Glutamatergic neuron (in vitro differentiated cells): ENCODE measurements around the gene ZBTB40. TPM values are rescaled to one million over a fixed set of nuclear protein-coding genes. Genes with fewer than 3 reads are reported as not detected.

Source experiments
- DNase-seq: peaks from one replicate; pipeline ENCODE4 v3.0.0; 2022
- H3K27ac Mint-ChIP-seq: one replicate; pipeline ENCODE4 v1.8.0; 2020; ENCODE audit warnings: mild to moderate bottlenecking, mixed read lengths, inconsistent platforms; ENCODE audit not compliant: unreplicated experiment
- H3K27me3 Mint-ChIP-seq: one replicate; pipeline ENCODE4 v1.8.0; 2020; ENCODE audit warnings: mild to moderate bottlenecking, moderate library complexity, mixed read lengths, inconsistent platforms; ENCODE audit not compliant: unreplicated experiment
- H3K36me3 Mint-ChIP-seq: one replicate; pipeline ENCODE4 v1.8.0; 2020; ENCODE audit warnings: mild to moderate bottlenecking, mixed read lengths, inconsistent platforms; ENCODE audit not compliant: unreplicated experiment
- H3K4me1 Mint-ChIP-seq: one replicate; pipeline ENCODE4 v1.8.0; 2020; ENCODE audit warnings: mild to moderate bottlenecking, low read depth, mixed read lengths, inconsistent platforms; ENCODE audit not compliant: unreplicated experiment
- H3K4me3 Mint-ChIP-seq: one replicate; pipeline ENCODE4 v1.8.0; 2020; ENCODE audit warnings: mild to moderate bottlenecking, mixed read lengths, inconsistent platforms; ENCODE audit not compliant: unreplicated experiment
- H3K9me3 Mint-ChIP-seq: one replicate; pipeline ENCODE4 v1.8.0; 2020; ENCODE audit warnings: mild to moderate bottlenecking, moderate library complexity, mixed read lengths, inconsistent platforms; ENCODE audit not compliant: unreplicated experiment
- total RNA-seq: library from RNA; stranded (reverse); fragmentation: NEBNext Ultra II Directional; extraction: Animal tissue kit (Norgen Biotek cat#: 25700); gene quantifications from one replicate; pipeline ENCODE4 v1.2.1, GENCODE V29; 2021; ENCODE audit not compliant: unreplicated experiment
- TF ChIP-seq, protein P1 (sequence below): fragments of 200-600 bp; sonication (generic); IDR thresholded peaks from one replicate; pipeline ENCODE4 v1.5.0; 2021; ENCODE audit not compliant: partially characterized antibody, unreplicated experiment

ZBTB40 gene
- total RNA-seq, 1 donor from 2014 or later: 25.7 TPM

DNA sequence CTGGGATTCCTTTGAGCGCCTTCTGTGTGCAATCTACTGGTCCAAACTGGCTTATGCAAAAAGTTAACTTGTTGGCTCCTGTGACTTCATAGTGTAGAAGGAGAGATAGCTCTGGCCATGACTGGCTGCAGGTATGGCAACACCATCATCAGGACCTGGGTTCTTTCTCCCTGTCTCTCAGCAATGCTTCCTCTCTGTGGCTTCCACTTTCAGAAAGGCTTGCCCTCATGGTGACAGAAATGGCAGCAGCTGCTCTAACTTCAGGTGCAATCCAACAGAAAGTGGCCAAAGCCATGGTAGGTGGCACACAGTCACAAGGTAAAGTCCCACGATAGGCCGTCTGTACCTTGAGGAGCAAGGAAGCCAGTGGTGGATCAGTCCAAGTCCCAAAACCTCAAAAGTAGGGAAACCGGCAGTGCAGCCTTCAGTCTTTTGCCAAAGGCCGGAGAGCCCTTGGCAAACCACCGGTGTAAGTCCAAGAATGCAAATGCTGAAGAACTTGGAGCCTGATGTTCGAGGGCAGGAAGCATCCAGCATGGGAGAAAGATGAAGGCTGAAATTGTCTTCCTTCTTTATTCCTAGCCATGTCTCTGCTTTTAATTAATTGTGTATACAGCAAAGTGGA lies 45.0 kb downstream of the ZBTB40 start:
- H3K36me3 Mint-ChIP-seq: peaks cover 12% of the 10 kb centered on the region
- H3K27me3 Mint-ChIP-seq: no peaks in the 10 kb centered on the region
- TF ChIP-seq, protein P1, sequence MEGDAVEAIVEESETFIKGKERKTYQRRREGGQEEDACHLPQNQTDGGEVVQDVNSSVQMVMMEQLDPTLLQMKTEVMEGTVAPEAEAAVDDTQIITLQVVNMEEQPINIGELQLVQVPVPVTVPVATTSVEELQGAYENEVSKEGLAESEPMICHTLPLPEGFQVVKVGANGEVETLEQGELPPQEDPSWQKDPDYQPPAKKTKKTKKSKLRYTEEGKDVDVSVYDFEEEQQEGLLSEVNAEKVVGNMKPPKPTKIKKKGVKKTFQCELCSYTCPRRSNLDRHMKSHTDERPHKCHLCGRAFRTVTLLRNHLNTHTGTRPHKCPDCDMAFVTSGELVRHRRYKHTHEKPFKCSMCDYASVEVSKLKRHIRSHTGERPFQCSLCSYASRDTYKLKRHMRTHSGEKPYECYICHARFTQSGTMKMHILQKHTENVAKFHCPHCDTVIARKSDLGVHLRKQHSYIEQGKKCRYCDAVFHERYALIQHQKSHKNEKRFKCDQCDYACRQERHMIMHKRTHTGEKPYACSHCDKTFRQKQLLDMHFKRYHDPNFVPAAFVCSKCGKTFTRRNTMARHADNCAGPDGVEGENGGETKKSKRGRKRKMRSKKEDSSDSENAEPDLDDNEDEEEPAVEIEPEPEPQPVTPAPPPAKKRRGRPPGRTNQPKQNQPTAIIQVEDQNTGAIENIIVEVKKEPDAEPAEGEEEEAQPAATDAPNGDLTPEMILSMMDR: no peak
- H3K4me3 Mint-ChIP-seq: no peak overlapping the region
- peaks cover 11% of the 10 kb centered on the region for H3K4me1 Mint-ChIP-seq
- DNase-seq: no peak
- no peaks in the 10 kb centered on the region for H3K9me3 Mint-ChIP-seq
- no peak overlapping the region for H3K27ac Mint-ChIP-seq

DNA sequence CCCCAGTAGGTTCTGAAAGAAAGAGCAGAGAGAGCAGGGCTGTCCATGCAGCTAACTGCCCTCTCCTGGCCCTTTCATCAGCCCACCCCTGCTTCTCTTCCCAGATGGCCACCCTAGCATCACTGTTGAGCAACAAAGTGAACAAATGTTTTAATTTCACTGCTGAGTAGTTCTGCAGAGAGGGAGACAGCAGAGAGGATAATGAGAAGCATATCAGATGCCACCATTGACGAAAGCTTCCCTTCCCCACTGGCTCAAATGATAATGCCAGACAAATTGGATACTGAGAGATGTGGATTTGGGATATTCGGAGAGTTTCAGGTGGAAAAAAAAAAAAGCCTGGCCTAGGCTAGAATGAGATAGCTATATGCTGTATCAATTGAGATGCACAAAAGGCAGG lies 46.8 kb downstream of the ZBTB40 start:
- Mint-ChIP-seq H3K9me3 (no peaks in the 10 kb centered on the region), H3K27me3 (no peaks in the 10 kb centered on the region), H3K27ac (no peak overlapping the region), H3K4me1 (peaks cover 17% of the 10 kb centered on the region), H3K4me3 (no peak overlapping the region), H3K36me3 (peaks cover 9% of the 10 kb centered on the region)
- TF ChIP-seq, protein P1: no peak
- DNase-seq: no peak

DNA sequence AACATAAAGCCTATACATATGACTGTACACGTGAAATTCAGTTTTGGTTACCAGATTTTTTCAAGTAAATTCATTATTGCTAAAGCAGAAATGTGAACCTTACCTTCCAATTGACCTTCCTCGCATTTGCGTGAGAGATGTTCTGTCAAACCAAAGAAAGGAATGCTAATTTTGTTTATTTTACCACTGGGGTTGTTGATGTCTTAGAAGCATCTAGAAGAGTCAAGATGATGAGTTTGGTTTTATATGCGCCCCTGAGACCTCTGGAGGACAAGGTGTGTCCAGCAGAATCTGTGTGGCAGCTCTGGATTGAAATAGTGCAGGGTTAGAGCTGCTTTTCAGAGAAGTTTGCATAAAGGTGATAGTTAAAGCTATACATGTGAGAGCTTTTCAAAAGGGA lies 48.4 kb downstream of the ZBTB40 start:
- Mint-ChIP-seq H3K27me3 (no peaks in the 10 kb centered on the region), H3K4me1 (peaks cover 17% of the 10 kb centered on the region), H3K9me3 (no peaks in the 10 kb centered on the region), H3K36me3 (no peaks in the 10 kb centered on the region), H3K4me3 (no peak overlapping the region), H3K27ac (no peak overlapping the region)
- no peak for DNase-seq
- TF ChIP-seq, protein P1: no peak

DNA sequence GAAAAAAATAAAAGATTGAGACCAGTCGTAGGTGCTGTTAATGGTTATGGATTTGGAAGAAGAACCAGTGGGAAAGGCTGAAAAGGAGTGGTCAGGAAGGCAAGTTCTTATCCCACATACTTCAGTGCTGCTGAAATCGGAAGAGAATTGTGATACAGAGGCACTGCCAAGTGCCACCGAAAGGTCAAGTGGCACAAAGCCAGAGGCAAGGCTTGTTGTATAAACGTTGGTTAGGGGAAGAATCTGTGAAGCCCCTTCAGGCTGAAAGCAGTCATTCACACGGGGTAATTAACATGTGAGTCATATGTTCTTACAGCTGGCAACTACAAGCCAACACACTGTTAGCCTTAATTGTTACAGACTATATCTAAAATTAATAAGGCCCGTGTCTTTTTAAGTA lies 48.8 kb downstream of the ZBTB40 start:
- DNase-seq: no peak
- no peaks in the 10 kb centered on the region for H3K36me3 Mint-ChIP-seq
- H3K27ac Mint-ChIP-seq: no peak overlapping the region
- no peak overlapping the region for H3K4me3 Mint-ChIP-seq
- H3K9me3 Mint-ChIP-seq: no peaks in the 10 kb centered on the region
- TF ChIP-seq, protein P1: no peak
- no peaks in the 10 kb centered on the region for H3K27me3 Mint-ChIP-seq
- peaks cover 17% of the 10 kb centered on the region for H3K4me1 Mint-ChIP-seq

DNA sequence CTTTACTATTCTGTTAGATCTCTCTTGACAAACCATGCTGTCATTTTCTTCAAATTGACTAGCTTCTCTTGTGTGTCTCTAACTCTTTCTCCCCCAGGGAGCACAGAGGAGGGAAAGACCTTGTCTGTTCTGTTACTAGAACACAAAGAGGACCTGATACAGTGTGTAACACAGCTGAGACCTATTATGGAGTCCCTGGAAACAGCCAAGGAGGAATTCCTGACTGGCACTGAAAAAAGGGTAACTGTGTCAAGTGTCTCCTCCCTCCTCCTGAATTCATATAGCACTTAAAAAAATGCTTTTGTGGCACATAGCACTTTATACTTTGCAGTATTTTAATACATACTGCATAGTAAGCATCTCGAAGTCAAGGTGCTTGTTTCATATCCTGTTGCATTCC lies 50.6 kb downstream of the ZBTB40 start:
- Mint-ChIP-seq H3K27me3 (no peaks in the 10 kb centered on the region), H3K4me3 (no peak overlapping the region), H3K9me3 (no peaks in the 10 kb centered on the region), H3K36me3 (no peaks in the 10 kb centered on the region), H3K4me1 (peaks cover 11% of the 10 kb centered on the region), H3K27ac (no peak overlapping the region)
- no peak for DNase-seq
- TF ChIP-seq, protein P1: no peak
